ENCODE data around the gene FCRL6.

GRCh38 chr1:159786966-159787365 lies 15.2 kb upstream of the FCRL6 start:
- TF ChIP-seq MAX (IDR thresholded peaks at IDR 0.05; ENCODE audit: low read depth, low read length) (no peak), CTCF (IDR thresholded peaks at IDR 0.05; ENCODE audit: low read depth, low read length) (no peak), POLR2A (IDR thresholded peaks at IDR 0.05; ENCODE audit: extremely low read depth, insufficient read length) (no peak), MYC (IDR thresholded peaks at IDR 0.05; ENCODE audit: low read depth, low read length) (no peak)

Measured in NB4 (cell line).